SHP77 (cell line): ENCODE measurements around the gene GLS.
A peak's percentile ranks its signal among the peaks of the same experiment; 100 is the strongest.
"Not testable (repeated sequence)": the region's sequence is repeated elsewhere in the genome, so short reads cannot be mapped to it uniquely, and the experiment has no call there.

ENCODE experiments used
- DNase-seq, 2 experiments: peaks; one replicate each; lab custom pipeline; 2025; lab: John Stamatoyannopoulos, UW

GLS gene

GRCh38 chr2:190995315-190995714 is 114.7 kb downstream of the GLS start:
- DNase-seq = not testable (repeated sequence)

- peak; percentile 33 to 47 for DNase-seq
These were observed 115.8 kb downstream of the GLS start for GRCh38 chr2:190996338-190996946.

GRCh38 chr2:190996947-190997346 is 116.3 kb downstream of the GLS start:
- no peak for DNase-seq

- no peak for DNase-seq
These were observed 117.0 kb downstream of the GLS start for GRCh38 chr2:190997526-190998113.

GRCh38 chr2:190999058-190999457 is 118.4 kb downstream of the GLS start:
- no peak for DNase-seq

- DNase-seq = no peak
These were observed 119.5 kb downstream of the GLS start for GRCh38 chr2:190999949-191000665.

GRCh38 chr2:191001032-191001431 is 120.4 kb downstream of the GLS start:
- DNase-seq = no peak

GRCh38 chr2:191001624-191002023 is 121.0 kb downstream of the GLS start:
- no peak for DNase-seq

GRCh38 chr2:191003405-191004309 is 123.0 kb downstream of the GLS start:
- no peak for DNase-seq

GRCh38 chr2:191006297-191006696 is 125.7 kb downstream of the GLS start:
- no peak for DNase-seq

GRCh38 chr2:191006997-191007783 is 126.6 kb downstream of the GLS start:
- no peak for DNase-seq

- no peak for DNase-seq
These were observed 127.7 kb downstream of the GLS start for GRCh38 chr2:191008286-191008685.

- no peak for DNase-seq
These were observed 129.1 kb downstream of the GLS start for GRCh38 chr2:191009541-191010374.

- DNase-seq = no peak
These were observed 130.6 kb downstream of the GLS start for GRCh38 chr2:191010887-191011885.

GRCh38 chr2:191012346-191012745 is 131.7 kb downstream of the GLS start:
- DNase-seq = no peak

GRCh38 chr2:191012845-191013681 is 132.4 kb downstream of the GLS start:
- no peak for DNase-seq

GRCh38 chr2:191013682-191013931 is 133.0 kb downstream of the GLS start:
- DNase-seq = peak in 1 of 2 experiments; percentile 65

GRCh38 chr2:191013932-191014652 is 133.5 kb downstream of the GLS start, which contains the start of gene STAT1:
STAT1 (minus strand) TSS chr2:191014171; CDS start chr2:191010003, 4,168 bp downstream.
- peak; percentile 84 to 91 for DNase-seq
